ENCODE measurements around the gene FGF13.

Gene FGF13

DNA sequence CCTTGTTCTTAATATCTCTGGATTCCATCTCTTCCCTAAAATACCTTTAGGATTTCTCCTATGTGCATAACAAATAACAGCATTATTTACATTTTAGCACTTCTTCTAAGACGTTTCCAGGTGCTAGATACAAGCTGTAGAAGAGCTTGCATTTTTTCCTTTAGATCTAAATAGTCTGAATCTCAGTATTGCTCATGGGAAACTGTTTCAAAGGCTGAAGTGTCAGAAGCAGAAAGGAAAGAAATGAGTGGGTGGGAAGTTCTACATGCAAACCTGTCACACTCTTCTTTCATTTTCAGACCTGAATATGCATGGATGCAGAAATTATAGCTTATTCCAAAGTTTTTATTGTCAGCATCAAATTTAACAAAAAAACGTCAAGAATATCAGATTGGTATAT, 41.8 kb downstream of the FGF13 start:
- Histone ChIP-seq H3K9ac (ENCODE audit: low read depth in 1 of 2, low read length in 2 of 2) (no peak overlapping the region), H3K9me3 (ENCODE audit: control insufficient read depth in 2 of 2, low read length in 2 of 2) (no peaks in the 10 kb centered on the region), H3K27ac (ENCODE audit: low read depth in 2 of 2, low read length in 2 of 2) (no peak overlapping the region)

DNA sequence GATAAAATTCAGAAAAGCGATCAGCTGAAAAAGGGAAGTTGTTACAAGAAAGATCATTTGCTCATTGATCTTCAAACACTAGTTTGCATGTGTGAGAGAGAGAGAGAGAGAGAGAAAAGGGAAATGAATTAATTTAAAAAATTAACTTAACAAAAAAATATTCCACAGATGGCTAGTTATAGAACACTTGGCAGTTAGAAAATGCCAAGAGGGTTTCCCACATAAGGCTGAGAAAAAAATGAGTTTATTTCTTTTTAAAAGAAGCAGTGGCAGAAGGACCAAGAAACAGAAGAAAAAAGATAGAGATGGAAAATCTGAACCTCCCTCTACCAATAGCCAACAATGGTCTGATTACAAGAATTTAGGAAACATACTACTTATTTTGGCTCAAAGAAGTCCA, 47.1 kb downstream of the FGF13 start:
- no peak overlapping the region for H3K27ac ChIP-seq (ENCODE audit: low read depth in 2 of 2, low read length in 2 of 2)
- H3K9me3 ChIP-seq (ENCODE audit: control insufficient read depth in 2 of 2, low read length in 2 of 2), result no peaks in the 10 kb centered on the region
- H3K9ac ChIP-seq (ENCODE audit: low read depth in 1 of 2, low read length in 2 of 2), result no peak overlapping the region
- no peaks in the 10 kb centered on the region for H3K4me1 ChIP-seq (ENCODE audit: control insufficient read depth in 2 of 2, insufficient read depth in 2 of 2, low read length in 2 of 2)
- H3K36me3 ChIP-seq (ENCODE audit: control insufficient read depth in 2 of 2, insufficient read depth in 2 of 2, low read length in 2 of 2), result no peaks in the 10 kb centered on the region
- no peaks in the 10 kb centered on the region for H3K27me3 ChIP-seq (ENCODE audit: control insufficient read depth in 2 of 2, insufficient read depth in 2 of 2, low read length in 2 of 2)
- no peak overlapping the region for H3K4me3 ChIP-seq (ENCODE audit: low read length in 2 of 2)

More for the DNA sequence above, 41.8 kb downstream of the FGF13 start:
- H3K27me3 ChIP-seq (ENCODE audit: control insufficient read depth in 2 of 2, insufficient read depth in 2 of 2, low read length in 2 of 2), result no peaks in the 10 kb centered on the region
- no peak overlapping the region for H3K4me3 ChIP-seq (ENCODE audit: low read length in 2 of 2)
- no peaks in the 10 kb centered on the region for H3K4me1 ChIP-seq (ENCODE audit: control insufficient read depth in 2 of 2, insufficient read depth in 2 of 2, low read length in 2 of 2)
- H3K36me3 ChIP-seq (ENCODE audit: control insufficient read depth in 2 of 2, insufficient read depth in 2 of 2, low read length in 2 of 2), result no peaks in the 10 kb centered on the region

DNA sequence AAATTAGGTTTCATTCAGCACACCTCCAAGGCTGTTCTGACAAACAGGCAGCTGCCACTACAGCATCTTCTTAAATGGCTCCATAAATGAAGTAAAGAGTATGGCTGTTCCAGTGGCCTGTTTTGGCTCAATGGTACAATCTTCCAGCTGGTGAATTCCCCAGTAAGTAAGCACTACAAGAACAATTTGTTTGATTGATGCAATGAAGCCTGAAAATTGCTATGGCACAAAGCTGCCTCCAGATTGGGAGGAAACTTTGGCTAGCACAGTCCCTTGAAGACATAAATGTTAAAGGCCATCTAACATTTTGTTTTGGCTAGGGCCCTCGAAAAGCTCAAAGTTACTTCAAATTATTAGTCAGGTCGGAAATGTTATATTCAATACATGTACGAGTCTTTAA, 47.5 kb downstream of the FGF13 start:
- no peak overlapping the region for H3K4me3 ChIP-seq (ENCODE audit: low read length in 2 of 2)
- H3K9ac ChIP-seq (ENCODE audit: low read depth in 1 of 2, low read length in 2 of 2), result no peak overlapping the region
- no peaks in the 10 kb centered on the region for H3K27me3 ChIP-seq (ENCODE audit: control insufficient read depth in 2 of 2, insufficient read depth in 2 of 2, low read length in 2 of 2)
- H3K36me3 ChIP-seq (ENCODE audit: control insufficient read depth in 2 of 2, insufficient read depth in 2 of 2, low read length in 2 of 2), result no peaks in the 10 kb centered on the region
- H3K9me3 ChIP-seq (ENCODE audit: control insufficient read depth in 2 of 2, low read length in 2 of 2), result no peaks in the 10 kb centered on the region
- no peak overlapping the region for H3K27ac ChIP-seq (ENCODE audit: low read depth in 2 of 2, low read length in 2 of 2)
- H3K4me1 ChIP-seq (ENCODE audit: control insufficient read depth in 2 of 2, insufficient read depth in 2 of 2, low read length in 2 of 2), result no peaks in the 10 kb centered on the region

DNA sequence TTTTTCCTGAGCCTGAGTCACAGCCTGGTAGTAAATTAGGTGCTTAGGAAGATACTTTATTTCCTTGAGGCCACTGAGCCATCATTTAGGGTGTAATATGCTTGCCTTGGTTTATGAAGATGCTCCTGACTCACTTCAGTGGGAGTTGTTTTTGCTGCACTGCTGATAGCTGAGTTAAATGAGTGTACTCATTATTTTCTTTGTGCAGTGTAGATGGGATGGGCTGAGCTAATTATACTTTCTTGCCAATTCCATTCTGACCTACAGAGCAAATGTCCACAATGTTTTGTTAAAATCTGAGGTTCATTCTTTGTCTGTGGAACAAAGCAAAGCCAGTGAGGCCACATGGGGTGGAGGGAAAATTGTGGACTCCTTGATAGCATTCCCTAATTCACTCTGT, 60.0 kb downstream of the FGF13 start:
- Histone ChIP-seq H3K27me3 (ENCODE audit: control insufficient read depth in 2 of 2, insufficient read depth in 2 of 2, low read length in 2 of 2) (no peaks in the 10 kb centered on the region), H3K4me3 (ENCODE audit: low read length in 2 of 2) (no peak overlapping the region)

DNA sequence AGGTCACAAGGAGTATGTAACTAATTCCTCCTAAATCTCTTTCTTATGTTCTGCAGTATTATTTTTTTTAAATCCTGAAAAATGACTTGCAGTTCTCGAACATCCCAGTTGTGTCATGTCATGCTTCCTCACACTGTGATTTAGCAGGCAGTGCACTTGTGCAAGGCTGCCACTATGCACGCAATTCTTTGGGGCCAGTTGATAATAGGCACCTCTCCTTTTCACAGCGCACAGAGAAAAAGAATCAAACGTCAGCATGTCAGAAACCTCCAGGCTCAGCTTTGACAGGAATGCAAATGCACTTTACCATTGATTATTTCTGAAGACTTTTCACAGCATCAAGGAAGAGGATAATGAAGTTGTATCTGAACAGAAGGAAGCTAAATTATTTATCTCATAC, 62.9 kb downstream of the FGF13 start:
- H3K27me3 ChIP-seq (ENCODE audit: control insufficient read depth in 2 of 2, insufficient read depth in 2 of 2, low read length in 2 of 2), result no peaks in the 10 kb centered on the region
- H3K36me3 ChIP-seq (ENCODE audit: control insufficient read depth in 2 of 2, insufficient read depth in 2 of 2, low read length in 2 of 2), result no peaks in the 10 kb centered on the region
- H3K9me3 ChIP-seq (ENCODE audit: control insufficient read depth in 2 of 2, low read length in 2 of 2), result no peaks in the 10 kb centered on the region
- no peak overlapping the region for H3K4me3 ChIP-seq (ENCODE audit: low read length in 2 of 2)
- H3K4me1 ChIP-seq (ENCODE audit: control insufficient read depth in 2 of 2, insufficient read depth in 2 of 2, low read length in 2 of 2), result no peaks in the 10 kb centered on the region
- H3K27ac ChIP-seq (ENCODE audit: low read depth in 2 of 2, low read length in 2 of 2), result no peak overlapping the region
- no peak overlapping the region for H3K9ac ChIP-seq (ENCODE audit: low read depth in 1 of 2, low read length in 2 of 2)

More for the DNA sequence above, 60.0 kb downstream of the FGF13 start:
- no peak overlapping the region for H3K27ac ChIP-seq (ENCODE audit: low read depth in 2 of 2, low read length in 2 of 2)
- no peak overlapping the region for H3K9ac ChIP-seq (ENCODE audit: low read depth in 1 of 2, low read length in 2 of 2)
- no peaks in the 10 kb centered on the region for H3K9me3 ChIP-seq (ENCODE audit: control insufficient read depth in 2 of 2, low read length in 2 of 2)
- H3K36me3 ChIP-seq (ENCODE audit: control insufficient read depth in 2 of 2, insufficient read depth in 2 of 2, low read length in 2 of 2), result no peaks in the 10 kb centered on the region
- H3K4me1 ChIP-seq (ENCODE audit: control insufficient read depth in 2 of 2, insufficient read depth in 2 of 2, low read length in 2 of 2), result no peaks in the 10 kb centered on the region

DNA sequence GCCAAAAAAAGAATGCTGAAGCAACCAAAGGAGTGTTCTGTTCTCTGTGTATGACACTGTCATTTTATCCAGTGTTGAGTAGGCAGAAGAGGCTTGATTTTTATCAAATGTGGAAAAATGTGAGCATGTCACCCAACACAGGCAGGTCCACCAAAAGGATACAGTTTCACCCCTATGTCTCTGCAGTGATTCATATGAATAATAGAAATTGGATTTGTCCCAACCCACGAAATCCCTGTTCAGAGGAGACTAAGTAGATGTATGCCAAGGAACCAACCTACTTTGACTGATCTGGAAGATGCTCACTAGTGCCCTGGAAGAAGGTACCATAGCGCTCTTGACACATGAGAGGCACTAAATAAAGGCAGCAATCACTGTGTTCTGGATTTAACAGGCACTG, 72.5 kb downstream of the FGF13 start:
- Histone ChIP-seq H3K27ac (ENCODE audit: low read depth in 2 of 2, low read length in 2 of 2) (no peak overlapping the region), H3K9me3 (ENCODE audit: control insufficient read depth in 2 of 2, low read length in 2 of 2) (no peaks in the 10 kb centered on the region), H3K9ac (ENCODE audit: low read depth in 1 of 2, low read length in 2 of 2) (no peak overlapping the region), H3K4me3 (ENCODE audit: low read length in 2 of 2) (no peak overlapping the region), H3K27me3 (ENCODE audit: control insufficient read depth in 2 of 2, insufficient read depth in 2 of 2, low read length in 2 of 2) (no peaks in the 10 kb centered on the region), H3K4me1 (ENCODE audit: control insufficient read depth in 2 of 2, insufficient read depth in 2 of 2, low read length in 2 of 2) (no peaks in the 10 kb centered on the region), H3K36me3 (ENCODE audit: control insufficient read depth in 2 of 2, insufficient read depth in 2 of 2, low read length in 2 of 2) (no peaks in the 10 kb centered on the region)
